NCI-H69 (cell line): ENCODE results near the gene NKX6-1.

ENCODE experiments used
- DNase-seq: peaks from one replicate; lab custom pipeline; 2025; lab: John Stamatoyannopoulos, UW

Gene NKX6-1

DNA sequence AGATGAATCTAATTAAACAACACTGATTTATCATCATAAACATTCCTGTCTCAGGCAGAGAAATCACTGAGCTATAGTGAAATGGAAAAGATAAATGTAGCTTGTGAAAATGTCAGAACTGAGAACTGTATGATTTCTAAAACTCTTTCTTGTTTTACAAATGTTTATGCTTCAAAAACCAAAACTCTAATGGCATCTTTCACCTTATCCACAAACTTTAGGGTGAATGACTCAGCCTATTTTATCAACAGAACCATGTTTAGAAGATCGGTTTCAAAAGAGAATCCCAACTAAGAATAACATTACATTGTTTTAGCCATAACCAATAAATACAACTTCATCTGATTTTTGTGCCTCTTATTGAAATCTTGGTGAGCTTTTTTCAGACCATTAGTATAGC lies 21.4 kb downstream of the NKX6-1 start:
- DNase-seq, result no peak

DNA sequence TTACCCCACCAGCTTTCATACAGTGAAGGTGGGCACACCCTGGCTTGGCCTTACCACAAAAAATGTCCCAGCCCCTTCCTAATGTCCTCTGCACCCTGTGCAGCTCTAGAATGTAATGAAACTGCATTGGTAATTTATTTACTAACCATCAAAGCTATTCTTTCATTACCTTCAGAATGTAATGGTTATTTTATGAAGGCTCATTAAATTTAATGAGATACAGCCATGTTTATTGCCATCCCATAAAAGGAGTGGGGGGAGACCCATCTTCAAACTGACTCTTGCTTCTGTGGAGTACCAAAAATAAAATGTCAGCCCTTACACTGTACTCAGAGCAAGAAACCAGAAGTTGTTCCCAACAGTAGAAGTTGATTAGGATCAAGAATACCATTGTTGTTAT lies 25.0 kb downstream of the NKX6-1 start:
- DNase-seq, result peak; percentile 6

DNA sequence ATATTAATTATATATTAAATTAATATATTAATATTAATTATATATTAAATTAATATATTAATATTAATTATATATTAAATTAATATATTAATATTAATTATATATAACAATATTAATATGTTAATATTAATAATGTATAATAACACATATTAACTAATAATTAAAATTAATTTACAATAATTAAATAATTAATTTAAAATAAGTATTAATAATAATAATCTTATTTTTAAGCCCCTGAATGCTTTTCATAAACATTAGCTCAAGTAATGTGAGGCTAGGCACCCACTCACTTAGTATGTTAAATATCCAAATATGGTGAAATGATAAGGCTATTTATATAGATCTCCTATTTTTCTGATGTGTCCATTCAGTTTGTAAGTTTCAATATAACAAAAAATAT lies 26.9 kb downstream of the NKX6-1 start:
- no peak for DNase-seq

DNA sequence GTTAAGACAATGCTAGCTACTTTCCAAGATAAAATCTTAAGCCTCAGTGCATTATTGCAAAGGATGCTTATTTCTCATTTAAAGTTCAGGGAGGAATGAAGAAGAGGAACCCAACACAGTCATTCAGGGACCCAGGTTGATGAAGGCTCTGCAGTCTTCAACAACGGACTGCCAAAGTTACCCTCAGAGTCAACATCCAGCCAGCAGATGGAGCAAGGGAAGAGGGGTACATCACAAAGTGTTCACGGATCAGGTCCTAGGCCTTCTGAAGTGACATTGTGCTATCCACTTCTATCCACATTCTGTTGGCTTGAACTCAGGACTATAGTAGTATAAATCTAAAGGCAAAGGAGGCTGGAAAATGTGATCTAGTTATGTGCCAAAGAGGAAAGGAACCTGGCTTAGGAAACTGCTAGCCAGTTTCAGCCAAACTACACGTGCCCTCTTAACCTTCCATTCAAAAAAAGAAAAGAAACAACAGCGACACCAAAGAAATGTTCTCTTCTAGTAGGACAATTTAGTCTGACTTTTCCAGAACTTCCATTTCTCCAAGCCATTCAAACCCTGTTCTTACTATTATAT lies 28.8 kb downstream of the NKX6-1 start:
- no peak for DNase-seq

DNA sequence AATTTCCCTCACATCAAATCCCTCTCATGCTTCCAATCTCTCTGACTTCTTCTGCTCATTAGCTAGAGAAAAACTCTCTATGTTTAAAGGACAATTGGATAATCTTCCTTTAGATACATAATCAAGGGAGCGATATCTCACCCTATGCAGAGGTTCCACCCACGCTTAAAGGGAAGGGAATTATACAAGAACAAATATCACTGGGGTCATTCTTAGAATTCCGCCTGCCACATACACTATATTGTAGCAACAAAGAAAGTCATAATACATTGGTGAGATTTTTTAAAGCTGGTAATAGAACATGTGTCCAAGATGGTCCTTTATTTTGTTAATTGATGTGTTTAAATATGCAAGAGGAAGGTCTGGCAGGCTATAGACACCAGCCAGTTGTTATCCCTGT lies 31.5 kb downstream of the NKX6-1 start:
- DNase-seq, result no peak

DNA sequence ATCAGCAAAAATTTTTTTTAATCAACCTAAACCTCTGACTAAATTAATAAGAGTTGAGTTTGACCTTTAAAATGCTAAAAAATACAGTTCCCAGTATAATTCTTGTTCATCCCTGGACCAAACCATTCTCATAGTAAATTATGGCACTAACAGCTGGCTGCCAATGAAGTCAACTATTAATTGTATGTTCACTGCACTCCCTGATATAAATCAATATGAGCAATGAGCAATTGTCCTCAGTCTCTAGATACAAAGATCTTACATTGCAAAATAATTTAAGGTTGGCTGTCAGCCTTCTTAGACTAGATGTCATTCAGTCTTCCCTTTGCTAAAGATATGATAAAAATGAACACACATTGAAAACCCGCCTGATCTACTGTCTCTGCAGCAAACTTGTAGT lies 39.3 kb downstream of the NKX6-1 start:
- DNase-seq, result no peak

DNA sequence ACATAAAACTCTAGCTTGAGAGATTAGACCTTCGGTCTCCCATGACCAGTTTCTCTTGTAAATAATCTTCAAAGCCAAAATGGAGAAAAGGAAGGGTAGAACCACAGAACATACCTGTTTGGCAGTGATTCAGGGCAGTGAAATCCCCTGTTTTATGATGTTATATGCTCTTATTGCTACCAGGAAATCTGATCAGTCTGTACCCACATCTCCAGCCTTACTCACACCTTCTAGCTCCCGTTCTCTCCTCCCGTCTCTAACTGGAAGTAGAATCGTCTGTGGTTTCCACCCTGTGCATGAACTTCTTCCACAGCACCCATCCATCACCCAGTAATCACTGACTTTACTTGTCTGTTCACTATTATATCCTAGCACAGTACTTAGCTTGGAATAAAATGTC lies 42.9 kb downstream of the NKX6-1 start:
- DNase-seq, result no peak

DNA sequence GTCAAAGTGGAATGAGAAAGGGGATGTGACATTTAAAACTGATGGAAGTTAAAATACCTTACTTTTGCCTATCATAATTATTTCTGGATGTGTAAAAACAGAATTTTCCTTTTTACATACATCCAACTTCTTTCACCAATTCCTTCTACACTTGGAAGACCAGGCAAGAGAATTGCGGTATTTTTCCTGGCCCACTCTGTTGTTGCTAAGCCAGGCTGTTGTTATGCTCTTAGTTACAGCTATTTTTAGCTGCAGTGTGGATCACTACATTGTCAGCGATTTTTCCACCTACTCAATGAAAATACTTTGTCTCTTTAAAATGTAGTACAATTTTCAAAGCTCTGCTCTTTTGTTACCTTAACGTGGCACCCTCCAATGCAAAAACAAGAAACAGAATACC lies 43.4 kb downstream of the NKX6-1 start:
- no peak for DNase-seq

DNA sequence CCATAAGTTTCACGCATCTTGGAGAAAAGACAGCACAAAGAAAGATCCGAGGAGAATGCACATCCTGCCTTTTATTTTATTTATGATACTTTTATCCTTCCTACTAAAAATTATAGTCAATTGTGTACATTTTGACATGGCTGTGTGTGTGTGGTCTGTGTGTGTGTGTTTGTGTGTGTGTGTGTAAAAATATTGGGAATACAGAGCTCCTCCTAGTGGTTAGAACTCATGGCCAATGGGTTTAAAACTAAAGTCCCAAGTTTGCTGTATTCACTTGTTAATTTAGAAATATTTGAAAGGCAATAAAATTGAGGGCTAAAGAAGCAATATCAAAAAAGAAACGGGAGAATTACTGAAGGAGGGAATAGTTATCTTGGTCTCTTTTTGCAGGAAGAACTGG lies 47.5 kb downstream of the NKX6-1 start:
- peak; percentile 4 for DNase-seq

DNA sequence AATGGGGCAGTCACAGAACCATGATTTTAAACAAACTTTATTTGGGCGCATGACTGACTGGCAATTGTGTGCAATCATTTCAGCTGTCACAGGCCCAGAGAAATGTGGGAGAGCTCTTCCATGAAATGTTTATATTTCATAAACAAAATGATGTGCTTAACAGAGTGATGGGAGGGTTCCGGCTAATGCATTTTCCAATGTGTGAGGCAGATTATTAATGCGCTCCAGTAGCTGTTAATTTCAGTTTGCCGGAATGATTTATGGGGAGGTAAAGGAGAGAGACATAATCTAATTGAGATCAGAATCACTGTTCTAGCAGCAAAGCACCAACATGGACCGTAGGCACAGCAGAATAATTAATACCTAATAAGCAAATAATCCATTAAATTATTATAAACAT lies 55.6 kb downstream of the NKX6-1 start:
- no peak for DNase-seq

DNA sequence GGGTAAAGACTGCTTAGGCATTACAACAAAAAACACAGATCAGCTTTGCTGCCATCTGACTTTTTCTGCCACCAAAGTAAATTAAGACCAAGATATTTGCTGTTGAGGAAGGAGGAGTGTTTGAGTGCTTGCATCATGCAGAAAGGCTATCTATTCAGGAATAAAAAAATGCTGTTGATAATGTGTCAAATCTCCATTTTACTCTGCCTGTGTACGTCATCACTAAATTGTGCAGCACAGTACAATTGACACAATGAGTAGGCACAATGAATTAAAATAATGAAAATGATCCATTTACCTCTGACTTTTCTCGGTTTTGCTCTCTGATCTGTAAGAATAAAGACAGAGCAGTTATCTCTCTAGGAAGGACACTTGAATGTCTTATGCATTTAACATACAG lies 56.3 kb downstream of the NKX6-1 start:
- no peak for DNase-seq
